ENCODE results near the gene UBXN4. TPM values are rescaled to one million over a fixed set of nuclear protein-coding genes. Genes with fewer than 3 reads are reported as not detected.

UBXN4 gene
- total RNA-seq, 1 experiment from 2014 or later = 99.3 TPM

GRCh38 chr2:135776367-135776766 is 34.7 kb downstream of the UBXN4 start:
- POLR2A ChIA-PET = no interaction called here
- Mint-ChIP-seq H3K4me3 (ENCODE audit: unreplicated experiment) (no peak overlapping the region), H3K27me3 (ENCODE audit: insufficient read depth, unreplicated experiment) (no peaks in the 10 kb centered on the region), H3K27ac (ENCODE audit: unreplicated experiment) (no peak overlapping the region), H3K9me3 (ENCODE audit: unreplicated experiment) (no peaks in the 10 kb centered on the region), H3K36me3 (ENCODE audit: insufficient read depth, unreplicated experiment) (peaks cover 92% of the 10 kb centered on the region), H3K4me1 (ENCODE audit: low read depth, unreplicated experiment) (no peaks in the 10 kb centered on the region)
- intact Hi-C loops (cut with micrococcal nuclease; ENCODE audit: unreplicated experiment) = no loop called here
- no peak for DNase-seq
- no peak for TF ChIP-seq CTCF (IDR thresholded peaks at IDR 0.05; ENCODE audit: insufficient read depth in 1 of 2, low read depth in 1 of 2, low read length in 1 of 2, severe bottlenecking in 1 of 2, unreplicated experiment in 1 of 2)
- no TSS peak for BruUV-seq (replicated peaks)
- no peaks in the 10 kb centered on the region for H3K27me3 ChIP-seq (replicated peaks; ENCODE audit: control insufficient read depth, insufficient read depth, low read length)
- no peak overlapping the region for H3K4me3 ChIP-seq (ENCODE audit: low read depth, low read length)
- no peaks in the 10 kb centered on the region for H3K4me1 ChIP-seq
- CTCF ChIA-PET = no interaction called here
- H3K9me3 ChIP-seq = no peaks in the 10 kb centered on the region
- peaks cover 8% of the 10 kb centered on the region for H3K36me3 ChIP-seq (ENCODE audit: control insufficient read depth, insufficient read depth, low read length)

- Mint-ChIP-seq H3K36me3 (ENCODE audit: insufficient read depth, unreplicated experiment) (peaks cover 88% of the 10 kb centered on the region), H3K9me3 (ENCODE audit: unreplicated experiment) (peaks cover 8% of the 10 kb centered on the region), H3K4me3 (ENCODE audit: unreplicated experiment) (no peak overlapping the region), H3K4me1 (ENCODE audit: low read depth, unreplicated experiment) (no peaks in the 10 kb centered on the region), H3K27ac (ENCODE audit: unreplicated experiment) (no peak overlapping the region), H3K27me3 (ENCODE audit: insufficient read depth, unreplicated experiment) (no peaks in the 10 kb centered on the region)
- Histone ChIP-seq H3K36me3 (ENCODE audit: control insufficient read depth, insufficient read depth, low read length) (peaks cover 7% of the 10 kb centered on the region), H3K4me1 (no peaks in the 10 kb centered on the region), H3K9me3 (0 out of 2 replicates have a peak, but pooled peaks cover 3% of the 10 kb centered on the region), H3K27me3 (replicated peaks; ENCODE audit: control insufficient read depth, insufficient read depth, low read length) (no peaks in the 10 kb centered on the region), H3K4me3 (ENCODE audit: low read depth, low read length) (no peak overlapping the region)
- no peak for TF ChIP-seq CTCF (IDR thresholded peaks at IDR 0.05; ENCODE audit: insufficient read depth in 1 of 2, low read depth in 1 of 2, low read length in 1 of 2, severe bottlenecking in 1 of 2, unreplicated experiment in 1 of 2)
- no TSS peak for BruUV-seq (replicated peaks)
- ChIA-PET CTCF (no interaction called here), POLR2A (no interaction called here)
- intact Hi-C loops (cut with micrococcal nuclease; ENCODE audit: unreplicated experiment) = no loop called here
- no peak for DNase-seq
Observed at GRCh38 chr2:135782231-135782630, 40.6 kb downstream of the UBXN4 start.

- Mint-ChIP-seq H3K9me3 (ENCODE audit: unreplicated experiment) (peaks cover 8% of the 10 kb centered on the region), H3K27me3 (ENCODE audit: insufficient read depth, unreplicated experiment) (no peaks in the 10 kb centered on the region), H3K36me3 (ENCODE audit: insufficient read depth, unreplicated experiment) (peaks cover 84% of the 10 kb centered on the region), H3K27ac (ENCODE audit: unreplicated experiment) (no peak overlapping the region), H3K4me1 (ENCODE audit: low read depth, unreplicated experiment) (no peaks in the 10 kb centered on the region), H3K4me3 (ENCODE audit: unreplicated experiment) (no peak overlapping the region)
- 0 out of 2 replicates have a peak, but pooled peaks cover 3% of the 10 kb centered on the region for H3K9me3 ChIP-seq
- peaks cover 7% of the 10 kb centered on the region for H3K36me3 ChIP-seq (ENCODE audit: control insufficient read depth, insufficient read depth, low read length)
- BruUV-seq (replicated peaks) = no TSS peak
- ChIA-PET POLR2A (no interaction called here), CTCF (no interaction called here)
- no peaks in the 10 kb centered on the region for H3K4me1 ChIP-seq
- no peak for TF ChIP-seq CTCF (IDR thresholded peaks at IDR 0.05; ENCODE audit: insufficient read depth in 1 of 2, low read depth in 1 of 2, low read length in 1 of 2, severe bottlenecking in 1 of 2, unreplicated experiment in 1 of 2)
- H3K27me3 ChIP-seq (replicated peaks; ENCODE audit: control insufficient read depth, insufficient read depth, low read length) = no peaks in the 10 kb centered on the region
- intact Hi-C loops (cut with micrococcal nuclease; ENCODE audit: unreplicated experiment) = no loop called here
- no peak for DNase-seq
- H3K4me3 ChIP-seq (ENCODE audit: low read depth, low read length) = no peak overlapping the region
Observed at GRCh38 chr2:135783439-135783838, 41.8 kb downstream of the UBXN4 start.
